KMS-11 (cell line): ENCODE results near the gene CSKMT.
"Not testable (repeated sequence)": the region's sequence is repeated elsewhere in the genome, so short reads cannot be mapped to it uniquely, and the experiment has no call there.

Source experiments
- H2AFZ ChIP-seq: fragments of 200-600 bp; sonication (generic); 2 replicates; pipeline ENCODE4 v1.6.1; 2016; ENCODE audit warnings: antibody characterized with exemption, mixed run types, low read depth
- H3K27ac ChIP-seq: fragments of 200-600 bp; sonication (generic); 2 replicates; pipeline ENCODE4 v1.6.1; 2016; ENCODE audit warnings: mild to moderate bottlenecking, mixed run types
- H3K27me3 ChIP-seq: fragments of 200-600 bp; sonication (generic); 2 replicates; pipeline ENCODE4 v1.6.1; 2017; ENCODE audit warnings: mild to moderate bottlenecking, low read depth, mixed run types, moderate library complexity; ENCODE audit not compliant: insufficient read depth
- H3K36me3 ChIP-seq: fragments of 200-600 bp; sonication (generic); 2 replicates; pipeline ENCODE4 v1.6.1; 2017; ENCODE audit warnings: mild to moderate bottlenecking, mixed run types; ENCODE audit not compliant: insufficient read depth
- H3K4me1 ChIP-seq: fragments of 200-600 bp; sonication (generic); 2 replicates; pipeline ENCODE4 v1.6.1; 2016; ENCODE audit warnings: mild to moderate bottlenecking, low read depth, mixed run types; ENCODE audit not compliant: poor library complexity, severe bottlenecking
- H3K4me2 ChIP-seq: fragments of 200-600 bp; sonication (generic); 2 replicates; pipeline ENCODE4 v1.7.0; 2016; ENCODE audit warnings: mild to moderate bottlenecking, mixed run types
- H3K4me3 ChIP-seq: fragments of 200-600 bp; sonication (generic); IDR thresholded peaks from 2 replicates; pipeline ENCODE4 v1.6.1; 2017; ENCODE audit warnings: low read depth, low read length, mixed read lengths; ENCODE audit not compliant: insufficient read depth
- H3K79me2 ChIP-seq: fragments of 200-600 bp; sonication (generic); 2 replicates; pipeline ENCODE4 v1.6.1; 2016; ENCODE audit warnings: low read depth, mixed run types; ENCODE audit not compliant: insufficient read depth
- H3K9ac ChIP-seq: fragments of 200-600 bp; sonication (generic); 2 replicates; pipeline ENCODE4 v1.6.1; 2016; ENCODE audit warnings: mild to moderate bottlenecking, mixed run types
- H4K20me1 ChIP-seq: fragments of 200-600 bp; sonication (generic); 2 replicates; pipeline ENCODE4 v1.6.1; 2016; ENCODE audit warnings: mild to moderate bottlenecking, mixed run types; ENCODE audit not compliant: insufficient read depth
- TF ChIP-seq, protein P1 (sequence below): fragments of 200-600 bp; sonication (generic); conservative IDR thresholded peaks from 2 replicates; pipeline ENCODE4 v1.6.1; 2017; ENCODE audit warnings: low read depth, mild to moderate bottlenecking, antibody characterized with exemption, low read length, moderate library complexity, mixed read lengths

Gene CSKMT

DNA sequence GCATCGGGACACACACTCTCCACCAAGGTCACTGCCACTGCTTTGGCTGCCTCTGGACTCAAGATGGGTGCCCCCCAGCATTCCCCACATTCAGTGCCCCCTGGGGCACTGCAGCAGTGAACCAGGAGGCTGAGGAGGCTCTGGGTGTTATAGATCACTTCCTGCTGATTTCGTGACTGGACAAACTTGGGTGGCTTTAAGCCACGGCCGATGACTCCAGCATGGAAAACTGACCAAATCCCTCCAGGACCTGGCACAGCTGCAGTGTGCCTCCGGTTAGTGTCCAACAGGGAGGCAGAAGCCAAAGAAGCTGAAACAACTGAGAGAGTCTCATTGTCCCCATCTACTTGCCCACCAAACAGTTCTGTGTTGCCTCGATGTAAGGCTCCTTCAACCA is 17.5 kb upstream of the CSKMT start:
- Histone ChIP-seq H3K4me3 (no peak overlapping the region), H3K4me2 (no peak overlapping the region), H3K36me3 (peaks cover 5% of the 10 kb centered on the region; the same call in 1 of the 2 replicates), H4K20me1 (no peaks in the 10 kb centered on the region), H3K79me2 (peaks cover 62% of the 10 kb centered on the region), H3K27me3 (no peaks in the 10 kb centered on the region), H3K9ac (no peak overlapping the region), H2AFZ (no peak overlapping the region), H3K4me1 (peaks cover 47% of the 10 kb centered on the region), H3K27ac (no peak overlapping the region)
- TF ChIP-seq, protein P1, sequence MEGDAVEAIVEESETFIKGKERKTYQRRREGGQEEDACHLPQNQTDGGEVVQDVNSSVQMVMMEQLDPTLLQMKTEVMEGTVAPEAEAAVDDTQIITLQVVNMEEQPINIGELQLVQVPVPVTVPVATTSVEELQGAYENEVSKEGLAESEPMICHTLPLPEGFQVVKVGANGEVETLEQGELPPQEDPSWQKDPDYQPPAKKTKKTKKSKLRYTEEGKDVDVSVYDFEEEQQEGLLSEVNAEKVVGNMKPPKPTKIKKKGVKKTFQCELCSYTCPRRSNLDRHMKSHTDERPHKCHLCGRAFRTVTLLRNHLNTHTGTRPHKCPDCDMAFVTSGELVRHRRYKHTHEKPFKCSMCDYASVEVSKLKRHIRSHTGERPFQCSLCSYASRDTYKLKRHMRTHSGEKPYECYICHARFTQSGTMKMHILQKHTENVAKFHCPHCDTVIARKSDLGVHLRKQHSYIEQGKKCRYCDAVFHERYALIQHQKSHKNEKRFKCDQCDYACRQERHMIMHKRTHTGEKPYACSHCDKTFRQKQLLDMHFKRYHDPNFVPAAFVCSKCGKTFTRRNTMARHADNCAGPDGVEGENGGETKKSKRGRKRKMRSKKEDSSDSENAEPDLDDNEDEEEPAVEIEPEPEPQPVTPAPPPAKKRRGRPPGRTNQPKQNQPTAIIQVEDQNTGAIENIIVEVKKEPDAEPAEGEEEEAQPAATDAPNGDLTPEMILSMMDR: no peak

DNA sequence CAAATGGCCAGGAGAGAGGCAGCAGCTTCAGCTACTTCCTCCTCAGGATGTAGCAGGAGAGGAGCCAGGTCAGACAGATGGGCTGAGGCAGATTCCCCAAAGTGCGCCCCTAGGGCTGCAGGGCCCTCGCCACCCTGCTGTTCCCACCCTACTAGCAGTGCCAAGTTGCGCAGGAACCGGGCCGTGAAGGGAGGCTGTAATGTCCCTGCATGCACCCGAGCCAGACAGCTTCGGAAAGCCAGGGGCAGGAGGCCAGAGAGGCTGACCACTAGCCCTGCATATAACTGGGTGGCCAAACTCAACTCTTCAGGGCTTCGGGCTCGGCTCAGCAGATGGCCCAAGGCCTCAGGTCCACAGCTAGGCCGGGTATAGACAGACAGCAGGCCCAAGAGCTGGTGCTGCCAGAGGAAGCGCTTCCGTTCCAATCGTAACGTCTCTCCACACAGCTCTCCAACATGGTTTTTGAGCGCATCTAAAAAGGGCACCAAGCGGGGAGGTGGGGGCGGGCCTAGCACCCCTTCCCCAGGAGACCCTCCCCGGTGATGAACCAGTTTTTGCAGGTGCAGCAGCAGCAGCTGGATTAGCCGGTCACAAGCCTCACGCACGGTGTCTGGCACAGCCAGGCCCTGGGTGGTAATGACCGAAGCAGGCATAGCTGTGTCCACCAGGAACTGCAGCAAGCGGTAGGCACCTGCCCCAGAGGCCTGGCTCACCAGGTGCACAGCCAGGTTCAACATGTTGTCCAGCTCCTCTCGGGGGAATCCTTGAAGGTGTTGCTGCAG is 16.7 kb upstream of the CSKMT start:
- no peaks in the 10 kb centered on the region for H3K36me3 ChIP-seq
- H3K4me3 ChIP-seq: no peak overlapping the region
- H3K79me2 ChIP-seq: peaks cover 59% of the 10 kb centered on the region
- H4K20me1 ChIP-seq: no peaks in the 10 kb centered on the region
- H3K9ac ChIP-seq: no peak overlapping the region
- TF ChIP-seq, protein P1: no peak
- H2AFZ ChIP-seq: no peak overlapping the region
- no peaks in the 10 kb centered on the region for H3K27me3 ChIP-seq
- H3K4me2 ChIP-seq: no peak overlapping the region
- no peak overlapping the region for H3K27ac ChIP-seq
- H3K4me1 ChIP-seq: peaks cover 42% of the 10 kb centered on the region

DNA sequence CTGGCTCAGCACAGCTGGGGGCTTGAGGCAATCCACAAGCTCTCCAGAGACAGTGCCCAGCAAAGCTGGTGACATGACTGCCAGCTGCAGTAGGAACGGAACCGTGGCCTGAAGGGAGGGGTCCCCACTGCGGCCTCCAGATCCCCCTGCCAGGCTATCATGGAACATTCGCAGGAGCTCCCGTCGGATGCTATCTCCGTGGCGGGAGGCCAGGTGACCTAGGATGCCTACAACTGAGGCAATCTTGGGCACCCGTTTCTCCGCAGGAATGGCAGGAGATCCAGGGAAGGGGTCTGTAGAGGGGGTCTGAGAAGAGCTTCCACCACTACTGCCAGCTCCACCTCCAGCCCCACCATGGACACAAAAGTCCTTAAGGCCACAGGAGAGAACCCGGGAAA is 16.1 kb upstream of the CSKMT start:
- Histone ChIP-seq H3K79me2 (peaks cover 53% of the 10 kb centered on the region), H3K4me2 (no peak overlapping the region), H4K20me1 (no peaks in the 10 kb centered on the region), H3K9ac (no peak overlapping the region), H3K4me1 (peaks cover 43% of the 10 kb centered on the region), H2AFZ (no peak overlapping the region), H3K27ac (no peak overlapping the region), H3K36me3 (no peaks in the 10 kb centered on the region), H3K27me3 (no peaks in the 10 kb centered on the region), H3K4me3 (no peak overlapping the region)
- TF ChIP-seq, protein P1: no peak

DNA sequence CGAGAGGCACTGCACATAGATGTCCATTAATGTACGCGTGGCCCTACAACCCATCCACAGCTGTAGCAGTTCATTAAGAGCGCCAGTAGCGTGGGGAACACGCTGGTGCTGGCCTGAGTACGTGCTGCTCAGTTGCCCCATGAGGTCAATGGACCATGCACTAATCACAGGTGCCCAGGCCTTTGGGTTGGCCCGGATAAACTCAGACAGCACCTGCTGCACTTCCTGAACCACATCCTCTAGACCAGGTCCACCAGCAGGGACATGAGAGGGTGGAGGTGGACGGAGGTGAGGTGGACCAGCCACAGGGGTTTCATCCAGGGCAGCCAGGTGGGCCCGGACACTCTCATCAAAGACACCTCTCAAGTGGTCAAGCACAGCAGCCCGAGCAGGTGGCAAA is 15.6 kb upstream of the CSKMT start:
- Histone ChIP-seq H3K4me3 (no peak overlapping the region), H4K20me1 (no peaks in the 10 kb centered on the region), H3K9ac (no peak overlapping the region), H3K27me3 (no peaks in the 10 kb centered on the region), H3K79me2 (peaks cover 48% of the 10 kb centered on the region), H3K4me2 (no peak overlapping the region), H3K4me1 (peaks cover 40% of the 10 kb centered on the region), H2AFZ (no peak overlapping the region), H3K27ac (no peak overlapping the region), H3K36me3 (no peaks in the 10 kb centered on the region)
- TF ChIP-seq, protein P1: no peak

DNA sequence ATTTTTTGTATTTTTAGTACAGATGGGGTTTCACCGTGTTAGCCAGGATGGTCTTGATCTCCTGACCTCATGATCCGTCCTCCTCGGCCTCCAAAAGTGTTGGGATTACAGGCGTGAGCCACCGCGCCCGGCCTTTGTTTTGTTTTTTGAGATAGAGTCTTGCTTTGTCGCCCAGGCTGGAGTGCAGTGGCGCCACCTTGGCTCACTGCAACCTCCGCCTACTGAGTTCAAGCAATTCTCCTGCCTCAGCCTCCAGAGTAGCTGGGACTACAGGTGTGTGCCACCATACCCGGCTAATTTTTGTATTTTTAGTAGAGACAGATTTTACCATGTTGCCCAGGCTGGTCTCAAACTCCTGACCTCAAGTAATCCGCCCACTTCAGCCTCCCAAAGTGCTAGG is 14.8 kb upstream of the CSKMT start:
- H3K4me2 ChIP-seq, H4K20me1 ChIP-seq, H3K36me3 ChIP-seq, H2AFZ ChIP-seq, H3K27ac ChIP-seq, H3K4me3 ChIP-seq, H3K9ac ChIP-seq, H3K27me3 ChIP-seq: not testable (repeated sequence)
- Histone ChIP-seq H3K79me2 (peaks cover 40% of the 10 kb centered on the region), H3K4me1 (peaks cover 33% of the 10 kb centered on the region)
